Peyer's patch (tissue), 4 donors: Measurements from ENCODE around the gene CD83. TPM values are rescaled to one million over a fixed set of nuclear protein-coding genes. Genes with fewer than 3 reads are reported as not detected.
A peak's percentile ranks its signal among the peaks of the same experiment; 100 is the strongest.

Source experiments
- DNase-seq, 3 donors: peaks; one replicate each; pipeline ENCODE4 v3.0.0-alpha.2; 2017 to 2019
- H3K27ac ChIP-seq, 4 donors: fragments of 200-600 bp; sonication (generic); one replicate each; pipeline ENCODE4 v1.5.1; 2016 to 2019
- H3K27me3 ChIP-seq, 2 donors: fragments of 200-600 bp; sonication (generic); one replicate each; pipeline ENCODE4 v1.5.1; 2019
- H3K36me3 ChIP-seq, 3 donors: fragments of 200-600 bp; sonication (generic); one replicate each; pipeline ENCODE4 v1.5.1; 2016 to 2019
- H3K4me1 ChIP-seq, 4 donors: fragments of 200-600 bp; sonication (generic); one replicate each; pipeline ENCODE4 v1.5.1; 2016 to 2019
- H3K4me3 ChIP-seq, 4 donors: fragments of 200-600 bp; sonication (generic); 1 replicate in 3 of 4; 2 replicates in 1 of 4; pipeline ENCODE4 v1.5.1; 2016 to 2019; ENCODE audit warnings: mild to moderate bottlenecking in 1 of 4
- H3K9me3 ChIP-seq, 4 donors: fragments of 200-600 bp; sonication (generic); one replicate each; pipeline ENCODE4 v1.5.1; 2016 to 2019; ENCODE audit warnings: mild to moderate bottlenecking in 1 of 4
- POLR2A ChIP-seq, 2 donors: fragments of 450-650 bp; IDR thresholded peaks; one replicate each; pipeline ENCODE4 v1.5.1; 2017; ENCODE audit warnings: antibody characterized with exemption in 2 of 2, mild to moderate bottlenecking in 2 of 2, moderate library complexity in 2 of 2
- total RNA-seq, 4 donors: library from RNA; depleted of rRNA; stranded (reverse); fragments of >200 nt; gene quantifications; one replicate each; pipeline ENCODE4 v1.1.0, GENCODE V29; 2016
- TF ChIP-seq, protein P1 (sequence below), 6 experiments: fragments of 450-650 bp in 4 of 6; fragments of 200-600 bp in 2 of 6; sonication (generic) in 1 of 6; IDR thresholded peaks; one replicate each; pipeline ENCODE4 v1.5.1; 2017 to 2019; ENCODE audit warnings: antibody characterized with exemption in 6 of 6, mild to moderate bottlenecking in 3 of 6, moderate library complexity in 1 of 6

The CD83 gene
- total RNA-seq, 4 donors from 2014 or later: 0.53 to 15.7 (median 1.4) TPM

DNA sequence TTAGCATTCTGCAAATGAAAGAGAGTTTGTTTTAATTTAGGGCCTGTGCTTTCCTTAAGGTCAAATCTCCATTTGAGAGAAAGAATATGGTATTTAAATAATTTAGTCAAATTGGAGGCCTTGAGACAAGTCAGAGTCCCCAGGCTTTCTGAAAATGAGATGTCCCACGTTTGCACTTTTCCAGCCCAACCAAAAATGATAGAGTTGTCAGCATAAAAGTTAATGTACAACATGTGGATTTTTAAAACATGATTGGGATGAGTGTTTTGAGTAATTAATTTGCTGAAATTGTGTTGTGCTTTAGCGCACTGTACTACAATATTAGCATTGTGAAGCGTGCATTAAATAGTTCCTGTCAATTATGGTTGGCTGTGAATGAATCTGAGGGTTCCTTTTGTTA, 10.0 kb downstream of the CD83 start:
- peaks cover 0 to 5% (median 0%) of the 10 kb centered on the region in 4 donors for H3K4me1 ChIP-seq
- no peaks in the 10 kb centered on the region for H3K36me3 ChIP-seq
- no peak overlapping the region for H3K4me3 ChIP-seq
- no peaks in the 10 kb centered on the region for H3K9me3 ChIP-seq
- TF ChIP-seq POLR2A (IDR thresholded peaks at IDR 0.05): no peak
- TF ChIP-seq, protein P1, sequence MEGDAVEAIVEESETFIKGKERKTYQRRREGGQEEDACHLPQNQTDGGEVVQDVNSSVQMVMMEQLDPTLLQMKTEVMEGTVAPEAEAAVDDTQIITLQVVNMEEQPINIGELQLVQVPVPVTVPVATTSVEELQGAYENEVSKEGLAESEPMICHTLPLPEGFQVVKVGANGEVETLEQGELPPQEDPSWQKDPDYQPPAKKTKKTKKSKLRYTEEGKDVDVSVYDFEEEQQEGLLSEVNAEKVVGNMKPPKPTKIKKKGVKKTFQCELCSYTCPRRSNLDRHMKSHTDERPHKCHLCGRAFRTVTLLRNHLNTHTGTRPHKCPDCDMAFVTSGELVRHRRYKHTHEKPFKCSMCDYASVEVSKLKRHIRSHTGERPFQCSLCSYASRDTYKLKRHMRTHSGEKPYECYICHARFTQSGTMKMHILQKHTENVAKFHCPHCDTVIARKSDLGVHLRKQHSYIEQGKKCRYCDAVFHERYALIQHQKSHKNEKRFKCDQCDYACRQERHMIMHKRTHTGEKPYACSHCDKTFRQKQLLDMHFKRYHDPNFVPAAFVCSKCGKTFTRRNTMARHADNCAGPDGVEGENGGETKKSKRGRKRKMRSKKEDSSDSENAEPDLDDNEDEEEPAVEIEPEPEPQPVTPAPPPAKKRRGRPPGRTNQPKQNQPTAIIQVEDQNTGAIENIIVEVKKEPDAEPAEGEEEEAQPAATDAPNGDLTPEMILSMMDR (IDR thresholded peaks at IDR 0.05): no peak
- H3K27me3 ChIP-seq: no peaks in the 10 kb centered on the region
- DNase-seq: no peak
- no peak overlapping the region for H3K27ac ChIP-seq

DNA sequence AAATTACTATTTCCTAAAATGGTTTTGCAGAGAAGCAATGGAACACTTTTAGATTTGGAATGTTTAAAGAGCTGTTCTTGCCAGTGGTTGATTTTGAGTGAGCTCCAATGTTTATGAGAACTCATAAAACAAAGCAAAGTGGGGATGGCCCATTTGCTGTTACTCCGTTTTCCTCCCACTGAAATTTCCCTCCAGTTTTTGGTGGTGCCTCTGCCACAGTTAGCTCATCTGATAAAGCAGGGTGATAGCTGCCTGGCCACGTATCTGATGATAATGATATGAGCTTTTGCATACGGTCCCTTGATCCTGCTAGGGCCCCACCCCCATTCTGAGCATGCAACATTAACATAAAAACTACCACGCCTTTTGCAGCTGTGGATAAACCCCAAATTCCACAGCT, 10.4 kb downstream of the CD83 start:
- DNase-seq: no peak
- H3K36me3 ChIP-seq: no peaks in the 10 kb centered on the region
- TF ChIP-seq, protein P1 (IDR thresholded peaks at IDR 0.05): no peak
- TF ChIP-seq POLR2A (IDR thresholded peaks at IDR 0.05): no peak
- H3K27me3 ChIP-seq: no peaks in the 10 kb centered on the region
- no peaks in the 10 kb centered on the region for H3K9me3 ChIP-seq
- H3K4me3 ChIP-seq: no peak overlapping the region
- H3K4me1 ChIP-seq: peaks cover 0 to 5% (median 0%) of the 10 kb centered on the region in 4 donors
- no peak overlapping the region for H3K27ac ChIP-seq

DNA sequence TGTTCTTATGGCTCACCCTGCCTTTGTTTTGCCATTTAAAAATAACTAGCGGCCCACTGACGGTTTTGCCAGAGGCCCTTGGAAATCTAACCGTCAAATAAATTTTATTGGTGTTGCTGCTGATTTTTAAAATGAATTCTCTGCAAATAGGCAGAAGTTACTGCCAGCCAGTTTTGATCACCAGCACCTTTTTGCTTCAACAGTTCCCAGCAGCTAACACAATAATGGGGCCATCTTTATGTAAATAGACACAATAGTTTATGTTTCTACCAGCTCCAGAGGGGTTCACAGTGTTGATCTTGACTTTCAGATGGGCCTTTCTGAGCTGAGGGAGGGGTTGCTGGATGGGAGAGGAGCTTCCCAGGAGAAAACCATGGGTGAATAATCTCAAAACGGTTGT, 11.2 kb downstream of the CD83 start:
- Histone ChIP-seq H3K36me3 (no peaks in the 10 kb centered on the region), H3K27ac (peak overlapping the region in 1 of 4 donors; percentile 21), H3K9me3 (no peaks in the 10 kb centered on the region), H3K27me3 (no peaks in the 10 kb centered on the region), H3K4me3 (no peak overlapping the region), H3K4me1 (peaks cover 0 to 4% (median 0%) of the 10 kb centered on the region in 4 donors)
- TF ChIP-seq POLR2A (IDR thresholded peaks at IDR 0.05): no peak
- TF ChIP-seq, protein P1 (IDR thresholded peaks at IDR 0.05): no peak
- no peak for DNase-seq

DNA sequence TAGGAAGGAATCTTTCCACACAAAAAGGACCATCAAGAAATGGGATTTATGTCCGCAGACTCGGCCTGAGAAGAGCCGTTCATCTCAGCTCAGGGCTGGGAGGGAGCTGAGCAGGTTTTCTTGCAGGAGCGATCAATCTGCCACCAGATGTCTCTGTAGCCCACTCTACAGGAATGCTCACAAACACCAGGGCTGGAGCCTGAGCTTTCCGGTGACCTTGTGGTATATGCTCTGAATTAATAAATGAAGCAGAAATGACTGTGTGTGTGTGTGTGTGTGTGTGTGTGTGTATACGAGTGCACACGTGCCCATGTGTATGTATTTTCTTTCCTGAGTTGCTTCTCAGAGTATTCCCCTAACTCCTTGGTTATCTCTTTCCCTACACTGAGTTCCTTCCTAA, 12.0 kb downstream of the CD83 start:
- no peaks in the 10 kb centered on the region for H3K4me1 ChIP-seq

DNA sequence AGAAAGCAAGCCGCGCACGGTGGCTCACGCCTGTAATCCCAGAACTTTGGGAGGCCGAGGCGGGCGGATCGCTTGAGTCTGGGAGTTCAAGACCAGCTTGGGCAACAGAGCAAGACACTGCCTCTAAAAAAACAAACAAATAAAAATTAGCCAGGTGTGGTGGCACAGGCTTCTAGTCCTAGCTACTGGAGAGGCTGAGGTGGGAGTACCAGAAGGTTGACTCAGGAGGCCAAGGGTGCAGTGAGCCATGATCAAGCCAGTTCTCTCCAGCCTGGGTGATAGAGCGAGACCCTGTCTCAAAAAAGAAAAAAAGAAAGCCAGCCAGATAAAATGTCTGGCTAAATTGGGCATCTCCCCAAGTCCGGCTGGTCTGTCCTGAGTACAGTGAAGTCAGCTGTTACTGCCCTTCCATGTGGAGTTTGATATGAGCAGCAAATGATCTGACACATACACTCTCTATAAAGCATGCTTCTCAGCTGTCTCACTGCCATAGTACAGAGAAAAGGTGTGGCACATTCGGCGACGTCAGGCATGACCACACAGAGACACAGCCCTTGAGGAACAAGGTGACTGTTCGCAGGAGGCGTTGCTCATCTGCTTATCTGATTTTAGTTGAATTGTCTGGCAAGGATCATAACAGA, 13.0 kb downstream of the CD83 start:
- no peaks in the 10 kb centered on the region for H3K4me1 ChIP-seq
- no peaks in the 10 kb centered on the region for H3K27me3 ChIP-seq
- H3K9me3 ChIP-seq: no peaks in the 10 kb centered on the region
- H3K27ac ChIP-seq: peak overlapping the region in 1 of 4 donors; percentile 18
- no peak for TF ChIP-seq POLR2A (IDR thresholded peaks at IDR 0.05)
- TF ChIP-seq, protein P1 (IDR thresholded peaks at IDR 0.05): no peak
- DNase-seq: peak in 1 of 3 donors; percentile 54
- no peaks in the 10 kb centered on the region for H3K36me3 ChIP-seq
- no peak overlapping the region for H3K4me3 ChIP-seq

More for the DNA sequence above, 12.0 kb downstream of the CD83 start:
- DNase-seq: peak in 2 of 3 donors; percentile 58 to 73
- H3K9me3 ChIP-seq: no peaks in the 10 kb centered on the region
- no peaks in the 10 kb centered on the region for H3K27me3 ChIP-seq
- H3K36me3 ChIP-seq: no peaks in the 10 kb centered on the region
- H3K4me3 ChIP-seq: no peak overlapping the region
- TF ChIP-seq, protein P1 (IDR thresholded peaks at IDR 0.05): peak; percentile 23 to 69 (median 47)
- no peak for TF ChIP-seq POLR2A (IDR thresholded peaks at IDR 0.05)
- H3K27ac ChIP-seq: peak overlapping the region in 1 of 4 donors; percentile 21
